Measurements from ENCODE around the gene DPP9. TPM values are rescaled to one million over a fixed set of nuclear protein-coding genes. Genes with fewer than 3 reads are reported as not detected.

DPP9 gene
- total RNA-seq, 1 donor = 53.1 TPM

DNA sequence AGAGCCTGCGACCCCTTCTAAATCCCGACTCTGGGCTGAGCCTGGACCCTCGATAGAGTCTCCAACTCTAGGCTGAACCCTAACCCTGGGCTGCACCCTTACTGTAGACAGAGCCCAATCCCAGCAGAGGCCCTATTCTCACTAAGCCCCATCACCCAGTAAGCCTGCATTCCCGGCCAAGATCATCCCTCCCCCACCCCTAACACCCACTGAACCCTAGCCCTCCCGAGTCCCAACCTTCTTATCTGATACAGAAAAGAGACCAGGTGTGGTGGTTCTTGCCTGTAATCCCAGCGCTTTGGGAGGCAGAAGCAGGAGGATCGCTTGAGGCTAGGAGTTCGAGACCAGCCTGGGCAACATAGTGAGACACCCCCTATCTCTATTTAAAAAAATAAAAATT is 86.9 kb downstream of the DPP9 start:
- no peak overlapping the region for H3K4me3 ChIP-seq (ENCODE audit: low read depth, low read length)
- no peak for DNase-seq (ENCODE audit: low read depth)
- TF ChIP-seq, protein P1, sequence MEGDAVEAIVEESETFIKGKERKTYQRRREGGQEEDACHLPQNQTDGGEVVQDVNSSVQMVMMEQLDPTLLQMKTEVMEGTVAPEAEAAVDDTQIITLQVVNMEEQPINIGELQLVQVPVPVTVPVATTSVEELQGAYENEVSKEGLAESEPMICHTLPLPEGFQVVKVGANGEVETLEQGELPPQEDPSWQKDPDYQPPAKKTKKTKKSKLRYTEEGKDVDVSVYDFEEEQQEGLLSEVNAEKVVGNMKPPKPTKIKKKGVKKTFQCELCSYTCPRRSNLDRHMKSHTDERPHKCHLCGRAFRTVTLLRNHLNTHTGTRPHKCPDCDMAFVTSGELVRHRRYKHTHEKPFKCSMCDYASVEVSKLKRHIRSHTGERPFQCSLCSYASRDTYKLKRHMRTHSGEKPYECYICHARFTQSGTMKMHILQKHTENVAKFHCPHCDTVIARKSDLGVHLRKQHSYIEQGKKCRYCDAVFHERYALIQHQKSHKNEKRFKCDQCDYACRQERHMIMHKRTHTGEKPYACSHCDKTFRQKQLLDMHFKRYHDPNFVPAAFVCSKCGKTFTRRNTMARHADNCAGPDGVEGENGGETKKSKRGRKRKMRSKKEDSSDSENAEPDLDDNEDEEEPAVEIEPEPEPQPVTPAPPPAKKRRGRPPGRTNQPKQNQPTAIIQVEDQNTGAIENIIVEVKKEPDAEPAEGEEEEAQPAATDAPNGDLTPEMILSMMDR (IDR thresholded peaks at IDR 0.05; ENCODE audit: insufficient read depth, low read length) = no peak

DNA sequence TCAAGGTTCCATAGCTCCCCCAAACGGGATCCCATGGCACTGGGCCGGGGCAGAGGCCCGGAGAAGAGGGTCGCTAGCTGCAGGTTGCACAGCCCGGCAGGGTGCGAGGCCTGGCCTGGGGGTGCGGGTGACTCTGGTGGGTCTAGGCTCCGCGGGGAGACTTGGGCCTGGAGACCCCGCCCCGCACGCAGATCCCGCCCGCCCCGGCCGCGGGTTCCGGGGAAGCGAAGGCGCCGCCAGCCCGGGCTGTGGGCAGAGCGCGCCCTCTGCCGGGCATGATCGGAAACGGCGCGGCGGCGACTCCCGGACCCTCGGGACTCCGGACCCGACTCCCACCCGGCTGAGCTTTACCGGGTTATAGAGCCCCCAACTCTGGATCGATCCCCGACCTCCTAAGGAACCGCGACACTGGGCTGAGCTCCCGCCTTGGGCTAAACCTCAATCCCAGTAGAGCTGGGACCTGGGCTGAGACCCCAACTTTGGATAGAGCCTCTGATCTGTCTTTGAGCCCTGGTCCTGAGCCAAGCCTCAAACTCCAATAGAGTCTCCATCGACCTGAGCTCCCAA is 87.4 kb downstream of the DPP9 start:
- H3K4me3 ChIP-seq (ENCODE audit: low read depth, low read length) = peak overlapping the region; percentile 66
- TF ChIP-seq, protein P1 (IDR thresholded peaks at IDR 0.05; ENCODE audit: insufficient read depth, low read length) = peak; percentile 75
- DNase-seq (ENCODE audit: low read depth) = peak; percentile 37

DNA sequence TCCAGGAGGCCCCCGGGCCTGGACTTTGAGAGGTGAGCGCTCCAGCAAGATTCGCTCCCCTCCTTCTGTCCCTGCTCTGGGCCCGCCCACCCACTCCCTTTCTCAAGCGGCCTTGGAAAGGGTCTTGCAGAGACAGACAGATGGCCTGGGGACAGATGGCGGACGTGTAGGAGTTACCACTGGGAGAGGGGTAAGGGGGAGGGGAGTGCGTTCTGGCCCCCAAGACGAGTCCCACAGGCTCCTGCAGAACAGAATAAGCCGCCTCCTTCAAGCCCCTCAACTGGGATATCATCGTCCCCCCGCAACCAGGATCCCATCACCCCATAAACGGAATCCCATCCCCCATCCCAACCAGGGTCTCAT is 87.9 kb downstream of the DPP9 start:
- DNase-seq (ENCODE audit: low read depth) = peak; percentile 6
- TF ChIP-seq, protein P1 (IDR thresholded peaks at IDR 0.05; ENCODE audit: insufficient read depth, low read length) = no peak
- H3K4me3 ChIP-seq (ENCODE audit: low read depth, low read length) = peak overlapping the region; percentile 66

DNA sequence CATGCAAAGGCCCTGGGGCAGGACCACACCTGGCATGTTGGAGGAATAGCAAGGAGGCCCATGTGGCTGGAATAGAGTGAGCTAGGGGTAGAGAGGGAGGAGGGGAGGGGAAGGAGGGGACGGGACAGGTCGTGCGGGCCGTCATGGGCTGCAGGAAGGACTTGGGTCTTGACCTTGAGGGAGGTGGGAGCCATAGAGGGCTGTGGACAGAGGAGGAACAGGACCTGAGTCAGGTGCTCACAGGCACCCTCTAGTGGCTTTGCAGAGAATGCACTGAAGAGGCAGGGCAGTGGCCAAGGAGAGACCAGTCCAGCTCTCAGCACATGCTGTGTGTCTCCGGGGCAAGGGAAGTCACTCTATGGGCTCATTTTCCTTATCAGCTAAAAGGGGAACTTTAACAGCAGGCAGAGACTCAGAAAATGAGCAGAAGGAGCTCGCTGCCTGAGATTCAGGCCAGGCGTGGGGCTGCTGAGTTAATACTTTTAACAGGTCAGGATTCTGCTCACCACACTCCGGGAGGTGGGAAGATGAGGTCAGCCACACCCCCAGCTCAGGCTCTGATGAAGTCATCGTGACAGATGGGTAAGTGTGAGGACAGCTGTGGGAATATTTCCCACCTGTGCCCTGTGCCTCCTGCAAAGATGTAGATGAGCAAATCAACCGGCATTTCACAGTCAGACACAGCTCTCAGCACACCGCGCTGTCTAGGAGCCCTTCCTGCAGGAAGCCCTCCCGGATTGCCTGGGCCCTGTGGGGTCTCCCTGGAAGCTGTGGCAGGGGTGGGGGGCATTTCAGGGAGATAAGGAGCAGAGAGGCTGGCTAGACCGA is 90.3 kb downstream of the DPP9 start:
- no peak overlapping the region for H3K4me3 ChIP-seq (ENCODE audit: low read depth, low read length)
- TF ChIP-seq, protein P1 (IDR thresholded peaks at IDR 0.05; ENCODE audit: insufficient read depth, low read length) = peak; percentile 81
- peak; percentile 61 for DNase-seq (ENCODE audit: low read depth)

Small RNA genes within 50 kb of the gene (small RNA-seq; reads per million reads assigned to genes)
- not detected for gene MIR7-3

Other genes with a start within 250 kb of the DPP9 start
- gene PLIN4, start 205.4 kb downstream of the DPP9 start, total RNA-seq (ENCODE audit: low replicate concordance) = 0.90 and 6.6 TPM in 2 replicates
- gene PLIN5, start 188.6 kb downstream of the DPP9 start, total RNA-seq (ENCODE audit: low replicate concordance) = 0.16 TPM in 1 of 2 replicates, not detected in the other
- not detected in 2 replicates for gene LRG1, start 183.8 kb downstream of the DPP9 start, total RNA-seq (ENCODE audit: low replicate concordance)
- gene SEMA6B, start 164.2 kb downstream of the DPP9 start, total RNA-seq (ENCODE audit: low replicate concordance) = 0.72 and 1.7 TPM in 2 replicates
- 1.1 and 2.3 TPM in 2 replicates for gene TNFAIP8L1, start 84.3 kb downstream of the DPP9 start, total RNA-seq (ENCODE audit: low replicate concordance)
- 61.2 and 112 TPM in 2 replicates for gene MYDGF, start 53.5 kb downstream of the DPP9 start, total RNA-seq (ENCODE audit: low replicate concordance)
- gene FEM1A, start 67.9 kb upstream of the DPP9 start, total RNA-seq (ENCODE audit: low replicate concordance) = 5.8 and 8.8 TPM in 2 replicates
- gene TICAM1, start 107.9 kb upstream of the DPP9 start, total RNA-seq (ENCODE audit: low replicate concordance) = 0.65 and 3.2 TPM in 2 replicates
- 88.1 and 227 TPM in 2 replicates for gene PLIN3, start 143.8 kb upstream of the DPP9 start, total RNA-seq (ENCODE audit: low replicate concordance)
- gene ARRDC5, start 179.1 kb upstream of the DPP9 start, total RNA-seq (ENCODE audit: low replicate concordance) = not detected in 2 replicates
- gene UHRF1, start 185.7 kb upstream of the DPP9 start, total RNA-seq (ENCODE audit: low replicate concordance) = 2.3 and 61.8 TPM in 2 replicates
- gene KDM4B, start 245.3 kb upstream of the DPP9 start, total RNA-seq (ENCODE audit: low replicate concordance) = 13.5 and 17.3 TPM in 2 replicates